Stimulated activated CD4-positive, alpha-beta T cell treated with anti-CD3 and anti-CD28 coated beads, Interleukin-2, amount 100 ng/mL, for 24 hours (primary cell): ENCODE measurements around the gene SEMA4B.
"Not testable (repeated sequence)": the region's sequence is repeated elsewhere in the genome, so short reads cannot be mapped to it uniquely, and the experiment has no call there.

Experiments
- DNase-seq, 2 donors: peaks; one replicate each; pipeline ENCODE4 v3.0.0-alpha.2; 2020

The SEMA4B gene

GRCh38 chr15:90201130-90201943 lies at the start of gene SEMA4B:
TSS of gene SEMA4B (plus strand) at chr15:90201330. CDS start at chr15:90201579, 249 bp downstream.
- DNase-seq, result peak; percentile 76 to 80

- no peak for DNase-seq
These were observed 49.0 kb upstream of the SEMA4B start for GRCh38 chr15:90151989-90152645.

GRCh38 chr15:90153658-90154057 lies 47.5 kb upstream of the SEMA4B start:
- no peak for DNase-seq

- DNase-seq, result no peak
These were observed 46.9 kb upstream of the SEMA4B start for GRCh38 chr15:90154246-90154645.

- DNase-seq, result no peak
These were observed 46.1 kb upstream of the SEMA4B start for GRCh38 chr15:90154861-90155626.

GRCh38 chr15:90159213-90159612 lies 41.9 kb upstream of the SEMA4B start:
- no peak for DNase-seq

- DNase-seq, result no peak
These were observed 40.1 kb upstream of the SEMA4B start for GRCh38 chr15:90160781-90161727.

GRCh38 chr15:90161950-90162361 lies 39.2 kb upstream of the SEMA4B start:
- DNase-seq, result no peak

GRCh38 chr15:90162956-90163355 lies 38.2 kb upstream of the SEMA4B start:
- DNase-seq, result no peak

- not testable (repeated sequence) for DNase-seq
These were observed 36.9 kb upstream of the SEMA4B start for GRCh38 chr15:90164239-90164638.

GRCh38 chr15:90165157-90165556 lies 36.0 kb upstream of the SEMA4B start:
- no peak for DNase-seq

GRCh38 chr15:90165659-90166489 lies 35.3 kb upstream of the SEMA4B start:
- DNase-seq, result peak; percentile 50 to 70

GRCh38 chr15:90167121-90167520 lies 34.0 kb upstream of the SEMA4B start:
- no peak for DNase-seq

- DNase-seq, result no peak
These were observed 29.5 kb upstream of the SEMA4B start for GRCh38 chr15:90171623-90172022.

- DNase-seq, result no peak
These were observed 27.8 kb upstream of the SEMA4B start for GRCh38 chr15:90173372-90173771.

- no peak for DNase-seq
These were observed 26.8 kb upstream of the SEMA4B start for GRCh38 chr15:90174140-90174875.

GRCh38 chr15:90177012-90177411 lies 24.1 kb upstream of the SEMA4B start:
- no peak for DNase-seq

- no peak for DNase-seq
These were observed 22.4 kb upstream of the SEMA4B start for GRCh38 chr15:90178468-90179435.

GRCh38 chr15:90181776-90182175 lies 19.4 kb upstream of the SEMA4B start:
- DNase-seq, result no peak
